Panc1 (cell line): ENCODE results near the gene DNAJC30. TPM values are rescaled to one million over a fixed set of nuclear protein-coding genes. Genes with fewer than 3 reads are reported as not detected.
"Not testable (repeated sequence)": the region's sequence is repeated elsewhere in the genome, so short reads cannot be mapped to it uniquely, and the experiment has no call there.

Source experiments
- ATAC-seq: fragments of 200-7000 bp; cut with Tn5 transposase; 2 replicates; pipeline ENCODE4 v1.9.1; 2020; ENCODE audit warnings: mild to moderate bottlenecking, moderate library complexity
- BruUV-seq: library from RNA; stranded (reverse); fragments of 400-500 nt; replicated peaks from 2 replicates; lab custom pipeline; 2021; lab: Mats Ljungman, UMichigan
- CTCF ChIA-PET: fragments of 300-600 bp; sonication (Branson Sonifier 250); formaldehyde crosslinking; loops from one replicate; lab custom pipeline; 2022; ENCODE audit warnings: antibody characterized with exemption; lab: Charles Lee
- POLR2A ChIA-PET: fragments of 300-600 bp; sonication (Branson Sonifier 250); formaldehyde crosslinking; loops from one replicate; lab custom pipeline; 2022; ENCODE audit warnings: antibody characterized with exemption; lab: Charles Lee
- DNase-seq: peaks from one replicate; pipeline ENCODE4 v3.0.0-alpha.2; 2010; ENCODE audit warnings: low read depth, low spot score
- H3K27ac ChIP-seq: 2 replicates; pipeline ENCODE4 v1.5.1; 2011; ENCODE audit warnings: mild to moderate bottlenecking, low read length, inconsistent platforms
- H3K27me3 ChIP-seq: fragments of 200-500 bp; sonication (Bioruptor generic); 2 replicates; pipeline ENCODE4 v1.6.0; 2014; ENCODE audit warnings: low read length, inconsistent platforms; ENCODE audit not compliant: control insufficient read depth, insufficient read depth
- H3K36me3 ChIP-seq: fragments of 200-500 bp; sonication (Bioruptor generic); 2 replicates; pipeline ENCODE4 v1.5.1; 2014; ENCODE audit warnings: inconsistent platforms, mild to moderate bottlenecking, low read length, moderate library complexity; ENCODE audit not compliant: control insufficient read depth, insufficient read depth
- H3K4me1 ChIP-seq: 2 replicates; pipeline ENCODE4 v1.5.1; 2011; ENCODE audit warnings: inconsistent platforms, mild to moderate bottlenecking, low read length, moderate library complexity; ENCODE audit not compliant: control insufficient read depth, insufficient read depth
- H3K4me3 ChIP-seq, 2 experiments: 2 replicates each; pipeline ENCODE4 v1.5.1; 2011 to 2012; ENCODE audit warnings: low read depth in 2 of 2, low read length in 2 of 2, mild to moderate bottlenecking in 2 of 2, inconsistent platforms in 1 of 2, moderate library complexity in 1 of 2
- H3K9me3 ChIP-seq: fragments of 200-500 bp; sonication (Bioruptor generic); 2 replicates; pipeline ENCODE4 v1.5.1; 2014; ENCODE audit warnings: low read depth, mild to moderate bottlenecking, inconsistent platforms, low read length, moderate library complexity; ENCODE audit not compliant: control insufficient read depth, insufficient read depth
- CTCF ChIP-seq: fragments of 450-650 bp; IDR thresholded peaks from 2 replicates; pipeline ENCODE4 v1.5.1; 2017; ENCODE audit warnings: mild to moderate bottlenecking
- POLR2AphosphoS5 ChIP-seq: IDR thresholded peaks from 2 replicates; pipeline ENCODE4 v1.6.1; 2012; ENCODE audit warnings: mild to moderate bottlenecking, low read depth, low read length, moderate library complexity
- REST ChIP-seq, 2 experiments: IDR thresholded peaks; 2 replicates each; pipeline ENCODE4 v1.6.1; 2011 to 2012; ENCODE audit warnings: low read depth in 2 of 2, control low read depth in 1 of 2, low read length in 1 of 2, mild to moderate bottlenecking in 1 of 2, moderate library complexity in 1 of 2; ENCODE audit not compliant: insufficient read depth in 1 of 2
- SIN3A ChIP-seq: IDR thresholded peaks from 2 replicates; pipeline ENCODE4 v1.6.1; 2012; ENCODE audit warnings: low read depth, mild to moderate bottlenecking, low read length, moderate library complexity, borderline replicate concordance; ENCODE audit not compliant: insufficient read depth
- TCF7L2 ChIP-seq: IDR thresholded peaks from 2 replicates; pipeline ENCODE4 v1.6.1; 2011; ENCODE audit warnings: mild to moderate bottlenecking, low read depth, low read length, inconsistent platforms
- in situ Hi-C: cut with HindIII; loops from 2 replicates; pipeline ENCODE4 v1.10.0; 2016; ENCODE audit warnings: low sequenced_read_pairs, low pct_unique_long_range_greater_than_20kb
- intact Hi-C: fragments of 100-400 bp; cut with micrococcal nuclease; formaldehyde crosslinking; loops from one replicate; pipeline ENCODE4 v1.10.0; 2022; ENCODE audit not compliant: unreplicated experiment
- total RNA-seq: library from RNA; stranded (reverse); gene quantifications from one replicate; pipeline ENCODE4 v1.2.1, GENCODE V29; 2021; ENCODE audit not compliant: unreplicated experiment

The DNAJC30 gene
- total RNA-seq, 1 experiment from 2014 or later, result 11.1 TPM

GRCh38 chr7:73659983-73660382 is 23.3 kb downstream of the DNAJC30 start:
- ChIA-PET CTCF (no interaction called here), POLR2A (no interaction called here)
- in situ Hi-C loops, result no loop called here
- no TSS peak for BruUV-seq
- no peak for DNase-seq
- TF ChIP-seq SIN3A (no peak), TCF7L2 (no peak), REST (IDR thresholded peaks at IDR 0.05; ENCODE audit: insufficient read depth in 1 of 2, low read depth in 2 of 2, low read length in 1 of 2) (no peak), POLR2AphosphoS5 (no peak), CTCF (no peak)
- Histone ChIP-seq H3K27ac (no peak overlapping the region), H3K36me3 (no peaks in the 10 kb centered on the region), H3K27me3 (no peaks in the 10 kb centered on the region), H3K4me1 (no peaks in the 10 kb centered on the region), H3K9me3 (no peaks in the 10 kb centered on the region), H3K4me3 (no peak overlapping the region)
- ATAC-seq, result no peak
- intact Hi-C loops, result no loop called here

GRCh38 chr7:73655309-73655708 is 27.9 kb downstream of the DNAJC30 start:
- CTCF ChIA-PET, BruUV-seq, H3K27me3 ChIP-seq, ATAC-seq, intact Hi-C loops, DNase-seq, H3K4me1 ChIP-seq, H3K9me3 ChIP-seq, H3K36me3 ChIP-seq, H3K27ac ChIP-seq, POLR2A ChIA-PET, in situ Hi-C loops, H3K4me3 ChIP-seq: not testable (repeated sequence)

GRCh38 chr7:73652541-73652949 is 30.7 kb downstream of the DNAJC30 start:
- DNase-seq (no peak), ATAC-seq (no peak)
- in situ Hi-C loops (no loop called here), intact Hi-C loops (no loop called here)
- H3K9me3 ChIP-seq, result no peaks in the 10 kb centered on the region
- ChIA-PET CTCF (no interaction called here), POLR2A (no interaction called here)
- TF ChIP-seq CTCF (no peak), TCF7L2 (no peak), POLR2AphosphoS5 (no peak), REST (IDR thresholded peaks at IDR 0.05; ENCODE audit: insufficient read depth in 1 of 2, low read depth in 2 of 2, low read length in 1 of 2) (no peak)
- H3K4me1 ChIP-seq, result 0 out of 2 replicates have a peak, but pooled peaks cover 4% of the 10 kb centered on the region
- H3K27me3 ChIP-seq, result peaks cover 3% of the 10 kb centered on the region; the same call in 1 of the 2 replicates
- H3K36me3 ChIP-seq, result no peaks in the 10 kb centered on the region
- H3K4me3 ChIP-seq, result no peak overlapping the region
- BruUV-seq, result no TSS peak
- H3K27ac ChIP-seq, result no peak overlapping the region
